A673 (cell line): ENCODE results near the gene FOXF2. TPM values are rescaled to one million over a fixed set of nuclear protein-coding genes. Genes with fewer than 3 reads are reported as not detected.

Experiments used
- BruUV-seq: library from RNA; stranded (reverse); fragments of 400-500 nt; replicated peaks from 2 replicates; lab custom pipeline; 2021; lab: Mats Ljungman, UMichigan
- CTCF ChIA-PET: fragments of 300-600 bp; sonication (Branson Sonifier 250); formaldehyde crosslinking; loops from one replicate; lab custom pipeline; 2022; ENCODE audit warnings: antibody characterized with exemption; lab: Charles Lee
- POLR2A ChIA-PET: fragments of 300-600 bp; sonication (Branson Sonifier 250); formaldehyde crosslinking; loops from one replicate; lab custom pipeline; 2022; ENCODE audit warnings: antibody characterized with exemption; ENCODE audit not compliant: low non-redundant PET; lab: Charles Lee
- DNase-seq: peaks from one replicate; pipeline ENCODE4 v3.0.0-alpha.2; 2015; ENCODE audit warnings: low spot score
- H3K27ac ChIP-seq: fragments of 200-600 bp; sonication (generic); 2 replicates; pipeline ENCODE4 v1.5.1; 2016; ENCODE audit warnings: mixed run types, low read depth, mild to moderate bottlenecking, mixed read lengths, antibody characterized with exemption, low read length; ENCODE audit not compliant: poor library complexity, severe bottlenecking
- H3K27me3 ChIP-seq: fragments of 200-600 bp; sonication (generic); replicated peaks from 2 replicates; pipeline ENCODE4 v1.6.1; 2017; ENCODE audit warnings: mixed run types, low read depth, mild to moderate bottlenecking, mixed read lengths, antibody characterized with exemption, low read length; ENCODE audit not compliant: insufficient read depth, poor library complexity
- H3K36me3 ChIP-seq: fragments of 200-600 bp; sonication (generic); 2 replicates; pipeline ENCODE4 v1.6.1; 2016; ENCODE audit warnings: mixed run types, mild to moderate bottlenecking, mixed read lengths, antibody characterized with exemption, low read length; ENCODE audit not compliant: insufficient read depth, poor library complexity, severe bottlenecking
- H3K4me1 ChIP-seq: fragments of 200-600 bp; sonication (generic); 2 replicates; pipeline ENCODE4 v1.6.1; 2017; ENCODE audit warnings: mixed run types, mild to moderate bottlenecking, mixed read lengths, antibody characterized with exemption, low read length; ENCODE audit not compliant: insufficient read depth, poor library complexity, severe bottlenecking
- H3K4me3 ChIP-seq: fragments of 200-600 bp; sonication (generic); 2 replicates; pipeline ENCODE4 v1.5.1; 2016; ENCODE audit warnings: low read depth, mixed run types, mild to moderate bottlenecking, mixed read lengths, low read length; ENCODE audit not compliant: poor library complexity, severe bottlenecking
- H3K9me3 ChIP-seq: fragments of 200-600 bp; sonication (generic); 2 replicates; pipeline ENCODE4 v1.6.1; 2016; ENCODE audit warnings: mixed run types, low read depth, mild to moderate bottlenecking, mixed read lengths, antibody characterized with exemption, low read length; ENCODE audit not compliant: poor library complexity, severe bottlenecking
- CTCF ChIP-seq: fragments of 300-800, 200-600 bp; sonication (generic); conservative IDR thresholded peaks from 2 replicates; pipeline ENCODE4 v1.5.1; 2017; ENCODE audit warnings: low read depth, mild to moderate bottlenecking, antibody characterized with exemption, low read length, moderate library complexity, mixed read lengths
- EZH2 ChIP-seq: fragments of 200-600 bp; sonication (generic); IDR thresholded peaks from 2 replicates; pipeline ENCODE4 v1.6.1; 2017; ENCODE audit warnings: borderline replicate concordance, low read depth, mild to moderate bottlenecking, mixed read lengths, antibody characterized with exemption, low read length; ENCODE audit not compliant: poor library complexity, severe bottlenecking
- intact Hi-C: fragments of 100-400 bp; cut with micrococcal nuclease; formaldehyde crosslinking; loops from one replicate; pipeline ENCODE4 v1.10.0; 2022; ENCODE audit not compliant: unreplicated experiment
- total RNA-seq: library from RNA; stranded (reverse); gene quantifications from 2 replicates; pipeline ENCODE4 v1.2.3, GENCODE V29; 2021

The FOXF2 gene
- total RNA-seq, 1 experiment from 2014 or later = 0.13 TPM

DNA sequence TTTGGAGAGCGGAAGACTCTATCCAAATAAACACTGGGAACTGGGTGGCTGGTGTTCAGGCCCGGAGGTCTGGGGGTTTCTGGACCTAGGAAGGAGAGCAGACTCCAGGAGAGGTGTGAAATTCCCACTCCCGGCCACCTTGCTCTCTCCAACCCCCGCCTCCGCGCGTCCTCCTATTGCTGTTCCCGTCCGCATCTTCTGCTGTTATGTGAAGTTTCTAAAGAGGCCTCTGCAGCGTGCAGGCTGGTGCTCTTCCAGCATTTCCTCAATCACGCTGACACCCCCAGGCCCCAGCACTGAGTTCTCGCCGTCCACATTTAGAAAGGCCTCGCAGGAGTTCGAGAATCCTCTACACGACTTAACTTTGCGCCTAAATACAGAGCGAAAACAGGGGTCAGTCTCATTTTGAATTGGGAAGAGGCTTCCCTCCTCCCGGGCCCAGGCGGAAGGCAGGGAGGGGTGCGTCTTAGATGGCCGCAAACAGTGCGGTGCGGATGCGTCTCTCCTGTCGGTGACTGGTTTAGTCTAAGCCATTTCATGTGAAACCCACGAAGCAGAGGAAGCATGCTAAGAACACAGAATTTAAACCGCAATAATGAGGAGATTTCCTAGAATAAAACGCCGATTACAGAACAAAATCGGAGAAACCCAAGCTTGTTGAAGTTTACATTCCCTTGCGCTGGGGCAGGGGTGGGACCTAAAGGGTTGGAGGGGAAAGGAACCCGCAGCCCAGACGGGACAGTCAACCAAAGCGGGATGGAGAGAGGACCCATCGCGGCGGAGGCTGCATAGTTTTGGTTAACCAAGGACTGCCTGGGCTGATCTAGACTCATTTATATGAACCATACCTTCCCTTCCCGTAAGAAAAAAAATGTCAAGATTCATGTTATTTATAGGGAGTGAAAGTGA, 4.0 kb upstream of the FOXF2 start:
- Histone ChIP-seq H3K27ac (no peak overlapping the region), H3K27me3 (peaks cover 92% of the 10 kb centered on the region), H3K4me1 (no peaks in the 10 kb centered on the region), H3K36me3 (no peaks in the 10 kb centered on the region), H3K9me3 (no peaks in the 10 kb centered on the region), H3K4me3 (no peak overlapping the region)
- no peak for TF ChIP-seq EZH2
- TF ChIP-seq CTCF = no peak
- intact Hi-C loops = loop anchor here (5.0 to 10.0 kb wide), 2 partner anchors 471 to 658 kb away; no protein-coding TSS in a partner anchor
- ChIA-PET POLR2A (no interaction called here), CTCF (no interaction called here)
- no TSS peak for BruUV-seq
- no peak for DNase-seq

- H3K4me1 ChIP-seq = no peaks in the 10 kb centered on the region
- no peak overlapping the region for H3K27ac ChIP-seq
- POLR2A ChIA-PET = no interaction called here
- CTCF ChIA-PET = interaction anchor here (0.5 kb wide), 1 partner anchor 1231 kb away, joined by 8 read pairs; no protein-coding TSS in a partner anchor
- BruUV-seq = no TSS peak
- intact Hi-C loops = loop anchor here (5.0 to 10.0 kb wide), 2 partner anchors 471 to 659 kb away; no protein-coding TSS in a partner anchor
- H3K27me3 ChIP-seq = peaks cover 92% of the 10 kb centered on the region
- DNase-seq = no peak
- no peak for TF ChIP-seq CTCF
- no peak for TF ChIP-seq EZH2
- H3K9me3 ChIP-seq = no peaks in the 10 kb centered on the region
- no peak overlapping the region for H3K4me3 ChIP-seq
- H3K36me3 ChIP-seq = no peaks in the 10 kb centered on the region
Observed at GRCh38 chr6:1386038-1386709, 3.2 kb upstream of the FOXF2 start.

- intact Hi-C loops = loop anchor here (5.0 to 10.0 kb wide), 2 partner anchors 473 to 660 kb away; no protein-coding TSS in a partner anchor
- Histone ChIP-seq H3K27me3 (peaks cover 91% of the 10 kb centered on the region), H3K4me1 (no peaks in the 10 kb centered on the region), H3K27ac (no peak overlapping the region), H3K9me3 (no peaks in the 10 kb centered on the region), H3K36me3 (no peaks in the 10 kb centered on the region), H3K4me3 (no peak overlapping the region)
- POLR2A ChIA-PET = no interaction called here
- no TSS peak for BruUV-seq
- CTCF ChIA-PET = no interaction called here
- DNase-seq = no peak
- no peak for TF ChIP-seq EZH2
- no peak for TF ChIP-seq CTCF
Observed at GRCh38 chr6:1387538-1387875, 1.9 kb upstream of the FOXF2 start.
